Fibroblast of upper back skin (primary cell): Measurements from ENCODE around the gene THTPA.
"Not testable (repeated sequence)": the region's sequence is repeated elsewhere in the genome, so short reads cannot be mapped to it uniquely, and the experiment has no call there.

Experiments
- DNase-seq: peaks from one replicate; pipeline ENCODE4 v3.0.0-alpha.2; 2013

The THTPA gene

DNA sequence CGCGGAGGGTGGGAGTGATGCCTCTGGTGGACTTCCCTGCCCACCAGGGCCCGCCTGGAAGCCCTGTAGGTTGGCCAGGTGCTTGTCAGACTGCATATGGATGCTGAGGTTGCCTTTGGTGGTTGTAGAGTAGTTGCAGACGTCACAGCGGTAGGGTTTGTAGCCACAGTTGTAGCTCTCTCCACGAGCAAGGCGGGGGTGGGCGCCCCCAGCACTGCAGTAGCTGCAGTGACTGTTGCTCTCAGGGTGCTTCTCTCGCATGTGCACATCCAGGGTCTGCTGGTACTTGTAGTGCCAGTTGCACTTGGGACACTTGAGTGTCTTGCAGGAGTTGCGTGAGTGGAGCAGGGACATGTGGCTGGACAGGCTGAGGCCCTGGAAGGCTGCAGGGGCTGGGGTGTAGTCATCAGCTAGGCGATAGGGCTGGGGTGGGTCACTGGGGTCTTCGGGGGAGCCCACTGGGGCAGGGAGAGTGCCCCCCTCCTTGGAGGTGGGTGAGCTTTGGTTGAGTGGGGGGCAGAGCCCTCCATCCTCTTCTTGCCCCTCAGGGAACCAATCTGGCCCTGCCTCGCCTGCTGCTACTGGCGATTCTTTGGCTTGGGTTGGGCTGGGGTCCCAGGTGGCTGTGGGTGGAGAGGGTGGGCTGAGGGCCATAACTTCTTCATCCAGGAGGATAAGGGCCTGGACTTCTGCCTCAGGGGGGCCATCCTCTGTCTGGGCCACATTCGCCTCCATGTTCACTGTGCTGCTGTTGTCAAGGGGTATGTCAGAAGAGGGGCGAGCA, 22.2 kb upstream of the THTPA start:
- no peak for DNase-seq

DNA sequence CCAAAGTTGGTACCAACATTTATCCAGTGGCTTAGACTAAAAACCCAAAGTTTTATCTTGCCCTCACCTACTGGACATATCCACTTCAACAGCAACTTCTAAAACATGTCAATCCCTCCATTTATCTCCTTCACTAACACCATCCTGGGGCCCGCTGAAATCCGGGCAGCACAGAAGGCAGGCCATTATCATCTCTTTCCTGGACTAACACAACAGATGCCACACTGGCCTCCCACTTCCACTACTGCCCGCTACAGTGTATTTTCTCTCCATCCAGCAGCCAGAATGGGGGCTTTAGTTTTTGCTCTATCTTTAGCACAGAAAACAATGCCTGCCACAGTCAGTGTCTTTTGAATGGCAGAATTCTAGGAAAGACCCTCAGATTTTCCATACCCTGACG, 20.1 kb upstream of the THTPA start:
- DNase-seq = no peak

- DNase-seq = no peak
Measured at GRCh38 chr14:23536494-23536893, 19.6 kb upstream of the THTPA start.

DNA sequence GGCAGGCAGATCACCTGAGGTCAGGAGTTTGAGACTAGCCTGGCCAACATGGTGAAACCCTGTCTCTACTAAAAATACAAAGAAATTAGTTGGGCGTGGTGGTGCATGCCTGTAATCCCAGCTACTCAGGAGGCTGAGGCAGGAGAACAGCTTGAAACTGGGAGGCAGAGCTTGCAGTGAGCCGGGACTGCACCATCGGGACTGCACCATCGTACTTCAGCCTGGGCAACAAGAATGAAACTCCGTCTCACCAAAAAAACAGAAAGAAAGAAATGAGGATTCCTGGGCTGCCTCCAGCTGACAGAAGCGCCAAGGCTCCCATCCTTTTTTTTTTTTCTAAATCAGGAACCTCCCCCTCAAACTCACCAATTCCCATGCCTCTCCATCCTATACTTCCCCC, 19.2 kb upstream of the THTPA start:
- DNase-seq = not testable (repeated sequence)

DNA sequence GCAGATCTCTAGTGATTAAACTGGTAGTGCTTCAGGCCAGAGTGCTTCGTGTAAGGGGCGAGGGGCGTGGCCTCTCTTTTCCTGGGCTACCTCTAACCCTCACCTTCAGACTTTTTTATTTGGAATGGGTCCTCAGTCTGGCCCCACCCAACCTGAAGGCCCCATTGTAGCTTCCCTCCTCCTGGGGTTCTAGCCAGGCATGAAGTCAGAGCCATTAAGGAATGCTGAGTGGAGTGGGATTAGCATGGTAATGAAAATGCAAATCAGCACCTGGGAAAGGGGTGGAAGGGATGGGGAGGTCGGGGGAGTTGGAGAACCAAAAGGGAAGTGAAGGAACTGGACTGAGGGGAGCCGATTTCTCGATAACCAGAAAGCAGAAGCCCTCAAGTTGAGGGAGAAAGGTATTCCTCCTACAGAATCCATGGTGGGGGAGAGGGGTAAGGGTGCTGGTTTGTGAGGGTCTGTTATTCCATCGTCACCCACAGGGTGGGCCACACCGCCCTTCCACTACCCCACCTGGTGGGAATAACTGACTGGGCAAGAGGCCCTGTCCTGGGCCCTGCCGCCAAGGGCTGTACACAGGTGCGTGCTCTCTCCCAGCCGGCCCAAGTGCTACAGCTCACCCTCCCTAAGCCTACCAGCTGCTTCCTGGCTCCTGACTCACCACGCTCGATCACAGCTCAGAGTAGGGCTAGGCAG, 18.6 kb upstream of the THTPA start:
- DNase-seq = peak; percentile 16

GRCh38 chr14:23538050-23538718, 17.9 kb upstream of the THTPA start:
- no peak for DNase-seq

DNA sequence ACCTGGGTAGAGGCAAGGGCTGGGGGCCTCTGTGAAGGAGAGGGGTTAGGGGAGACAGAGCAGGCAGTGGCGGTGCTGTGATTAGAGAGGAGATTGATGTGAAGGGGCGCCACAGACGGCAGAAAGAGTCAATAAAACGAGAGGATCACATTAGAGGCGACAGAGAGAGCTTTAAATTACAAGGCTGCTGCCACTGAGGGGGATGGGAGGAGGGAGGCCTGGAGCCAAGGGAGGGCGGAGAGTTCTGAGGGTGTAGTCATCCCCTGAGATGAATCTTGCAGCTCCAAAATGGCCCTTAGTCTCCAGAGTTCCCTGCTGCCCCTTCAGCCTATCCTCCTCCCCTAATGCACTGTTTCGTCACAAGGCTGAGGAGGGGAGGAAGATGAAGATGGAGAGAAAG, 17.3 kb upstream of the THTPA start:
- peak; percentile 42 for DNase-seq

- peak; percentile 44 for DNase-seq
Measured at GRCh38 chr14:23539248-23540140, 16.6 kb upstream of the THTPA start.

- no peak for DNase-seq
Measured at GRCh38 chr14:23540141-23540469, 16.0 kb upstream of the THTPA start.

DNA sequence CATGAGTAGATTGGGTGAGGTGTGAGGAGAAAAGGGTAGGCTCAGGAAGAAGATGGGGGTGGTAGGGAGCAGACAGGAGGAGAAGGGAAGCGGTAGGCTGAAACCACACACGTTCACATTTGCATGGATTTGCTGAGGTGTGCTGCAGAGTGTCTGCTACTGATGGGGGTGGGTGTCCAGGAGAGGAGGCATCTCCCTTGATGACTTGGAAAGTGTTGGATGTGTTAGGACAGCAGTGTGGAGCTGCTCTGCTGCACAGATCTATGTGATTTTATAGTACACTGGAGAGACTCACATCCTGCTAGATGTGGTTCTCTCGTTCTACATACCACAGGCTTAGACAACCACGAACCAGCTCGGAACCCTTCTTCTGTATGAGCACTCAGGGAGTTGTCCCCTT, 13.8 kb upstream of the THTPA start:
- no peak for DNase-seq

GRCh38 chr14:23543403-23543802, 12.7 kb upstream of the THTPA start:
- DNase-seq = no peak

GRCh38 chr14:23544511-23545447, 11.3 kb upstream of the THTPA start:
- DNase-seq = no peak

DNA sequence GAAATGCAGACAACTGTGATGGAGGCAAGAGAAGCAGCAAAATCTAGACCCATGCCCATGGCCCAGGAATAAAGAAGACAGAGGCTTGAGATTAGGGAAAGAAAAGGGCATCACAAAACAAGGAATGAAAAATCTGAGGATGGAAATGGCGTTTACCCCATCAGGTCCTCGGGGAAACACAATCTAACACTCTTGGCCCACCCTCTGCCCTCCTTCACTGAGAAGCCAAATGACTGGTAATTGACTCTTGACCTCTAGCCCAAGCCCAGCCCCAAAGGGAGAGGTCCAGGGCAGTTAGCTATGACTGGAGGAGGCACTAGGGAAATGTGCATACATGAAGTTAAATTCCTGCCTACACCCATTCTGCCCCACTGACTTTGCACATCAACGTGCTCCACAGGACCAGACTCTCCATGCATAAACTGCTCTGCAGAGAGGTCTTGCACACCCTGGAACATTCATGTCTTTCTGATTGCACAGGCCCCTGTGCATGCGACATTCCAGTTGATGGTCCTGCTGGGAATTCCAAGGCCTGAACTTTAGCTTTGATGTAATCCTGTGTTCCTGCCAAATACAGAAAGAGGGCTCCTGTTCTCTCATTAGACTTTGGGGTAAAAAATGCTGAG, 10.2 kb upstream of the THTPA start:
- DNase-seq = no peak

- DNase-seq = no peak
Measured at GRCh38 chr14:23546450-23547035, 9.5 kb upstream of the THTPA start.

- no peak for DNase-seq
Measured at GRCh38 chr14:23547924-23548323, 8.1 kb upstream of the THTPA start.

- peak; percentile 70 for DNase-seq
Measured at GRCh38 chr14:23548351-23549318, 7.4 kb upstream of the THTPA start.

- DNase-seq = no peak
Measured at GRCh38 chr14:23550131-23550811, 5.8 kb upstream of the THTPA start.

DNA sequence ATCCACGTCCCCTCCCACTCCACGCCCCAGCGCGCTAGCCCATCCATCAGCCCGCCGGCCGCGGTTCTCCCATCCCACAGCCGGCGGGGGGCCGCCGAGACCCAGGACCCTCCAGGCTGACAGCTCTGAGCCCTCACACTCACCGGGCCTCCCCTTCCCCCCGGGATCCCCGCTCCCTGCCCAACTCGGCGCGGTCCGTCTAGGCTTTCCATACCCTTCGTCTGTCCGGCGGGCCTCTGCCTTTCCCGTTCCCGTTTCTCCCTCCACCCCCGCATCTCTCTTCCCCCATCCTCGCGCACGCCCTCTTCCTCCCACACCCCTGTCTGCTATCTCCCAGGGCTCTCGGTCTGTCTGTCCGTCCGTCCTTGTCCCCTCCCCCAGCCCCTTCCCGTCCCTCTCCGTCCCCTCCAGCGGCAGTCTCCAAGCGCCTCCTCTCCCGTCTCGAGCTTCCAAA, 5.2 kb upstream of the THTPA start:
- no peak for DNase-seq
